Endodermal cell (in vitro differentiated cells): ENCODE results near the gene TAS2R60. TPM values are rescaled to one million over a fixed set of nuclear protein-coding genes. Genes with fewer than 3 reads are reported as not detected.

Source experiments
- DNase-seq: peaks from one replicate; pipeline ENCODE4 v3.0.0-alpha.2; 2017
- H3K27ac ChIP-seq: 2 replicates; pipeline ENCODE4 v1.5.1; 2013; ENCODE audit warnings: mild to moderate bottlenecking, low read depth, low read length, moderate library complexity
- H3K27me3 ChIP-seq: 2 replicates; pipeline ENCODE4 v1.6.1; 2013; ENCODE audit warnings: mild to moderate bottlenecking, low read length, moderate library complexity; ENCODE audit not compliant: insufficient read depth, control insufficient read depth, poor library complexity, severe bottlenecking
- H3K36me3 ChIP-seq: 2 replicates; pipeline ENCODE4 v1.7.0; 2013; ENCODE audit warnings: mild to moderate bottlenecking, low read length, moderate library complexity; ENCODE audit not compliant: control insufficient read depth, insufficient read depth
- H3K4me1 ChIP-seq: one replicate; pipeline ENCODE4 v1.7.0; 2013; ENCODE audit warnings: low read length; ENCODE audit not compliant: control insufficient read depth, insufficient read depth
- H3K4me3 ChIP-seq: 2 replicates; pipeline ENCODE4 v1.5.1; 2013; ENCODE audit warnings: mild to moderate bottlenecking, low read length, moderate library complexity
- H3K9ac ChIP-seq: 2 replicates; pipeline ENCODE4 v1.6.1; 2013; ENCODE audit warnings: mild to moderate bottlenecking, low read length, moderate library complexity; ENCODE audit not compliant: poor library complexity, severe bottlenecking; ENCODE audit errors: extremely low read depth
- H3K9me3 ChIP-seq: 2 replicates; pipeline ENCODE4 v1.6.1; 2013; ENCODE audit warnings: mild to moderate bottlenecking, low read length, moderate library complexity; ENCODE audit not compliant: control insufficient read depth
- H3K27ac Mint-ChIP-seq: 2 replicates; pipeline ENCODE4 v1.8.0; 2020; ENCODE audit warnings: mixed read lengths
- H3K27me3 Mint-ChIP-seq: 2 replicates; pipeline ENCODE4 v1.8.0; 2021; ENCODE audit warnings: mild to moderate bottlenecking, mixed read lengths; ENCODE audit not compliant: insufficient read depth
- H3K36me3 Mint-ChIP-seq: 2 replicates; pipeline ENCODE4 v1.8.0; 2020; ENCODE audit warnings: low read depth, mixed read lengths
- H3K4me1 Mint-ChIP-seq: 2 replicates; pipeline ENCODE4 v1.8.0; 2020; ENCODE audit warnings: mixed read lengths
- H3K4me3 Mint-ChIP-seq: 2 replicates; pipeline ENCODE4 v1.8.0; 2020; ENCODE audit warnings: mild to moderate bottlenecking, moderate library complexity, mixed read lengths
- H3K9me3 Mint-ChIP-seq: 2 replicates; pipeline ENCODE4 v1.8.0; 2020; ENCODE audit warnings: mild to moderate bottlenecking, mixed read lengths
- CTCF ChIP-seq: fragments of 200-600 bp; sonication (generic); conservative IDR thresholded peaks from 2 replicates; pipeline ENCODE4 v1.5.0; 2021; ENCODE audit warnings: antibody characterized with exemption, mild to moderate bottlenecking
- WGBS, 2 experiments: methylation state at CpG; one replicate each; pipeline versions ENCODE4 v1.1.5 to v1.1.7; 2013; ENCODE audit warnings: missing lambda C conversion rate in 2 of 2, mixed read lengths in 1 of 2; ENCODE audit not compliant: insufficient coverage in 1 of 2, insufficient read length in 1 of 2; 5-methylcytosine and 5-hydroxymethylcytosine counted together
- total RNA-seq, 2 donors: library from RNA; stranded (reverse); fragmentation: NEBNext Ultra II Directional in 1 of 2; extraction: Animal tissue kit (Norgen Biotek cat#: 25700) in 1 of 2; gene quantifications; 2 replicates in 1 of 2; 3 replicates in 1 of 2; pipeline ENCODE4 v1.2.1, GENCODE V29; 2021

Gene TAS2R60
- total RNA-seq, 2 donors from 2014 or later, result 0.37 TPM; not detected in 1

- no peak for TF ChIP-seq CTCF
- Histone ChIP-seq H3K4me3 (no peak overlapping the region), H3K4me1 (no peaks in the 10 kb centered on the region), H3K36me3 (no peaks in the 10 kb centered on the region), H3K9me3 (no peaks in the 10 kb centered on the region), H3K27me3 (no peaks in the 10 kb centered on the region), H3K27ac (no peak overlapping the region), H3K9ac (no peak overlapping the region)
- Mint-ChIP-seq H3K27me3 (no peaks in the 10 kb centered on the region), H3K27ac (no peak overlapping the region), H3K9me3 (peaks cover under 1% of the 10 kb centered on the region), H3K4me1 (no peaks in the 10 kb centered on the region), H3K36me3 (no peaks in the 10 kb centered on the region), H3K4me3 (no peak overlapping the region)
- 92 to 93% methylated on average over 3 to 10 of the region's 10 CpGs for WGBS, 2 experiments
- DNase-seq, result no peak
Measured at GRCh38 chr7:143429770-143430698, 13.2 kb upstream of the TAS2R60 start.

- Histone ChIP-seq H3K27ac (no peak overlapping the region), H3K9me3 (no peaks in the 10 kb centered on the region), H3K36me3 (no peaks in the 10 kb centered on the region), H3K27me3 (no peaks in the 10 kb centered on the region), H3K4me3 (no peak overlapping the region), H3K9ac (no peak overlapping the region), H3K4me1 (no peaks in the 10 kb centered on the region)
- no peak for TF ChIP-seq CTCF
- Mint-ChIP-seq H3K27ac (no peak overlapping the region), H3K36me3 (no peaks in the 10 kb centered on the region), H3K9me3 (no peaks in the 10 kb centered on the region), H3K27me3 (no peaks in the 10 kb centered on the region), H3K4me1 (peaks cover under 1% of the 10 kb centered on the region), H3K4me3 (no peak overlapping the region)
- no peak for DNase-seq
- whole genome bisulfite sequencing, 2 experiments, result 67 to 80% methylated on average over 2 of the region's 2 CpGs
Measured at GRCh38 chr7:143431109-143431508, 12.1 kb upstream of the TAS2R60 start.

DNA sequence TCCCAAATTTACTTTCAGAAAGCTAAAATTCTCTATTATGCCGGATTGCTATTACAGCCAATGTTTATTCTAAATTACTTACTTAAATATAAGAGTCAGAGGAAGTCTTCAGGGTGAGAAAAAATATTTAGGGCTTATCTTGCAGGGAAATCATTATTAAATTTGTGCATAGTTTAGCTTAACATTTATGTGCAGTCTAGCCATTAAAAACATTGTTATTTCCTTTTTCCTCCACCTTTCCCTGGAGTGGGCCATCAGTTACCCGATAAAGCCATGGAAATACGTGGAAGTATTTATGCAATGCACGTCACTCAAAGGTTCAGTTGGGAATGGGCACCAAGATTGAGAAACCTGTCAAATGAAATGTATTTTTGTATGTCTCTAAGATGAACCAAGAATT lies 9.5 kb upstream of the TAS2R60 start:
- peaks cover 12% of the 10 kb centered on the region for H3K4me1 Mint-ChIP-seq
- Histone ChIP-seq H3K9ac (no peak overlapping the region), H3K27ac (no peak overlapping the region), H3K27me3 (no peaks in the 10 kb centered on the region), H3K36me3 (no peaks in the 10 kb centered on the region), H3K9me3 (no peaks in the 10 kb centered on the region), H3K4me3 (no peak overlapping the region), H3K4me1 (no peaks in the 10 kb centered on the region)
- H3K9me3 Mint-ChIP-seq, result no peaks in the 10 kb centered on the region
- H3K4me3 Mint-ChIP-seq, result no peak overlapping the region
- DNase-seq, result no peak
- no peaks in the 10 kb centered on the region for H3K27me3 Mint-ChIP-seq
- TF ChIP-seq CTCF, result no peak
- no peaks in the 10 kb centered on the region for H3K36me3 Mint-ChIP-seq
- 86% methylated on average over 3 of the region's 4 CpGs; no CpG with 5 or more reads in 1 of the 2 experiments for WGBS, 2 experiments
- H3K27ac Mint-ChIP-seq, result no peak overlapping the region
